ENCODE data around the gene SOAT2. TPM values are rescaled to one million over a fixed set of nuclear protein-coding genes. Genes with fewer than 3 reads are reported as not detected.
A peak's percentile ranks its signal among the peaks of the same experiment; 100 is the strongest.

Gene SOAT2
- total RNA-seq, 1 experiment from 2014 or later, result not detected

- no peak overlapping the region for H3K4me3 Mint-ChIP-seq (ENCODE audit: low read depth, unreplicated experiment)
- H3K27me3 Mint-ChIP-seq (ENCODE audit: unreplicated experiment), result peaks cover 13% of the 10 kb centered on the region
- peaks cover 23% of the 10 kb centered on the region for H3K36me3 Mint-ChIP-seq (ENCODE audit: insufficient read depth, unreplicated experiment)
- H3K4me1 Mint-ChIP-seq (ENCODE audit: low read depth, unreplicated experiment), result peaks cover 24% of the 10 kb centered on the region
- no TSS peak for BruUV-seq (replicated peaks)
- H3K27ac Mint-ChIP-seq (ENCODE audit: unreplicated experiment), result peak overlapping the region; percentile 61
- intact Hi-C loops (cut with micrococcal nuclease; ENCODE audit: unreplicated experiment), result no loop called here
- no peaks in the 10 kb centered on the region for H3K9me3 Mint-ChIP-seq (ENCODE audit: low read depth, unreplicated experiment)
- no peak for DNase-seq
- no peak for TF ChIP-seq CTCF (IDR thresholded peaks at IDR 0.05; ENCODE audit: unreplicated experiment)
- CTCF ChIA-PET, result interaction anchor here (0.6 to 1.6 kb wide), 7 partner anchors 13 to 1170 kb away, joined by 3 to 7 read pairs (median 4); no protein-coding TSS in a partner anchor
These were observed 41.0 kb upstream of the SOAT2 start for GRCh38 chr12:53062011-53062961.

- Mint-ChIP-seq H3K27ac (ENCODE audit: unreplicated experiment) (no peak overlapping the region), H3K9me3 (ENCODE audit: low read depth, unreplicated experiment) (no peaks in the 10 kb centered on the region), H3K4me3 (ENCODE audit: low read depth, unreplicated experiment) (no peak overlapping the region), H3K27me3 (ENCODE audit: unreplicated experiment) (peaks cover 4% of the 10 kb centered on the region), H3K36me3 (ENCODE audit: insufficient read depth, unreplicated experiment) (peaks cover 23% of the 10 kb centered on the region), H3K4me1 (ENCODE audit: low read depth, unreplicated experiment) (peaks cover 24% of the 10 kb centered on the region)
- BruUV-seq (replicated peaks), result no TSS peak
- intact Hi-C loops (cut with micrococcal nuclease; ENCODE audit: unreplicated experiment), result no loop called here
- TF ChIP-seq CTCF (IDR thresholded peaks at IDR 0.05; ENCODE audit: unreplicated experiment), result no peak
- CTCF ChIA-PET, result interaction anchor here (1.6 kb wide), 1 partner anchor 8 kb away, joined by 3 read pairs; no protein-coding TSS in a partner anchor
- no peak for DNase-seq
These were observed 40.1 kb upstream of the SOAT2 start for GRCh38 chr12:53062977-53063707.

GRCh38 chr12:53063708-53064612 is 39.3 kb upstream of the SOAT2 start:
- Mint-ChIP-seq H3K4me1 (ENCODE audit: low read depth, unreplicated experiment) (peaks cover 24% of the 10 kb centered on the region), H3K9me3 (ENCODE audit: low read depth, unreplicated experiment) (no peaks in the 10 kb centered on the region), H3K36me3 (ENCODE audit: insufficient read depth, unreplicated experiment) (peaks cover 23% of the 10 kb centered on the region), H3K4me3 (ENCODE audit: low read depth, unreplicated experiment) (no peak overlapping the region), H3K27ac (ENCODE audit: unreplicated experiment) (no peak overlapping the region), H3K27me3 (ENCODE audit: unreplicated experiment) (no peaks in the 10 kb centered on the region)
- intact Hi-C loops (cut with micrococcal nuclease; ENCODE audit: unreplicated experiment), result no loop called here
- CTCF ChIA-PET, result interaction anchor here (1.6 kb wide), 1 partner anchor 9 kb away, joined by 3 read pairs; no protein-coding TSS in a partner anchor
- TF ChIP-seq CTCF (IDR thresholded peaks at IDR 0.05; ENCODE audit: unreplicated experiment), result no peak
- no peak for DNase-seq
- BruUV-seq (replicated peaks), result no TSS peak

Data from Calu3 (cell line).